PC-3 (cell line): ENCODE measurements around the gene ADAMTS19. TPM values are rescaled to one million over a fixed set of nuclear protein-coding genes. Genes with fewer than 3 reads are reported as not detected.

Experiments used
- ATAC-seq: fragments of 200-7000 bp; cut with Tn5 transposase; 2 replicates; pipeline ENCODE4 v1.9.1; 2020; ENCODE audit warnings: mild to moderate bottlenecking, moderate library complexity
- BruUV-seq: library from RNA; stranded (reverse); fragments of 400-500 nt; replicated peaks from 2 replicates; lab custom pipeline; 2021; lab: Mats Ljungman, UMichigan
- CTCF ChIA-PET: fragments of 300-600 bp; sonication (Branson Sonifier 250); formaldehyde crosslinking; loops from one replicate; lab custom pipeline; 2022; ENCODE audit warnings: antibody characterized with exemption; lab: Charles Lee
- POLR2A ChIA-PET: fragments of 300-600 bp; sonication (Branson Sonifier 250); formaldehyde crosslinking; loops from one replicate; lab custom pipeline; 2022; ENCODE audit warnings: antibody characterized with exemption; ENCODE audit not compliant: unreplicated experiment; lab: Charles Lee
- DNase-seq: peaks from one replicate; pipeline ENCODE4 v3.0.0-alpha.2; 2015
- H2AFZ ChIP-seq: fragments of 300-600 bp; sonication (generic); 2 replicates; pipeline ENCODE4 v1.6.0; 2016; ENCODE audit warnings: antibody characterized with exemption, low read length
- H3F3A ChIP-seq: fragments of 300-600 bp; sonication (generic); one replicate; pipeline ENCODE4 v1.6.0; 2017; ENCODE audit warnings: antibody characterized with exemption, low read length, control low read depth, mild to moderate bottlenecking; ENCODE audit not compliant: unreplicated experiment
- H3K27ac ChIP-seq: fragments of 300-600 bp; sonication (generic); 2 replicates; pipeline ENCODE4 v1.5.1; 2016; ENCODE audit warnings: mild to moderate bottlenecking, low read length
- H3K27me3 ChIP-seq: fragments of 300-600 bp; sonication (generic); 2 replicates; pipeline ENCODE4 v1.6.1; 2016; ENCODE audit warnings: low read length, mixed read lengths
- H3K36me3 ChIP-seq: fragments of 300-600 bp; sonication (generic); 2 replicates; pipeline ENCODE4 v1.6.1; 2016; ENCODE audit warnings: low read depth, mixed run types, low read length, mixed read lengths
- H3K4me1 ChIP-seq: fragments of 300-600 bp; sonication (generic); 2 replicates; pipeline ENCODE4 v1.5.1; 2016; ENCODE audit warnings: low read length; ENCODE audit not compliant: insufficient read depth
- H3K4me2 ChIP-seq: fragments of 300-600 bp; sonication (generic); 2 replicates; pipeline ENCODE4 v1.6.0; 2016; ENCODE audit warnings: low read length
- H3K4me3 ChIP-seq: fragments of 300-600 bp; sonication (generic); 2 replicates; pipeline ENCODE4 v1.5.1; 2016; ENCODE audit warnings: mild to moderate bottlenecking, low read length, mixed read lengths
- H3K79me2 ChIP-seq: fragments of 300-600 bp; sonication (generic); 2 replicates; pipeline ENCODE4 v1.6.1; 2017; ENCODE audit warnings: low read length, mixed read lengths
- H3K9ac ChIP-seq: fragments of 300-600 bp; sonication (generic); 2 replicates; pipeline ENCODE4 v1.6.0; 2016; ENCODE audit warnings: mild to moderate bottlenecking, low read length
- H3K9me2 ChIP-seq: fragments of 300-600 bp; sonication (generic); replicated peaks from 2 replicates; pipeline ENCODE4 v1.6.1; 2016; ENCODE audit warnings: mixed run types, low read length, mixed read lengths
- H3K9me3 ChIP-seq: fragments of 300-600 bp; sonication (generic); 2 replicates; pipeline ENCODE4 v1.6.1; 2016; ENCODE audit warnings: low read length, mixed read lengths
- H4K20me1 ChIP-seq: fragments of 300-600 bp; sonication (generic); 2 replicates; pipeline ENCODE4 v1.6.1; 2016; ENCODE audit warnings: low read length, mixed read lengths
- EZH2 ChIP-seq: fragments of 300-600 bp; sonication (generic); IDR thresholded peaks from one replicate; pipeline ENCODE4 v1.6.1; 2017; ENCODE audit warnings: antibody characterized with exemption, mild to moderate bottlenecking, low read length; ENCODE audit not compliant: unreplicated experiment
- EZH2phosphoT487 ChIP-seq: fragments of 300-600 bp; sonication (generic); IDR thresholded peaks from 2 replicates; pipeline ENCODE4 v1.6.1; 2018; ENCODE audit warnings: mild to moderate bottlenecking, antibody characterized with exemption, low read length, borderline replicate concordance
- intact Hi-C: fragments of 100-400 bp; cut with micrococcal nuclease; formaldehyde crosslinking; loops from 2 replicates; pipeline ENCODE4 v1.9.0; 2023
- total RNA-seq: library from RNA; depleted of rRNA; stranded (reverse); fragments of >200 nt; gene quantifications from 2 replicates; pipeline ENCODE4 v1.2.3, GENCODE V29; 2014
- TF ChIP-seq, protein P1 (sequence below): fragments of 300-600 bp; sonication (generic); conservative IDR thresholded peaks from 2 replicates; pipeline ENCODE4 v1.5.1; 2017; ENCODE audit warnings: antibody characterized with exemption, low read depth, mild to moderate bottlenecking, low read length

Gene ADAMTS19
- total RNA-seq, 1 experiment from 2014 or later = not detected

DNA sequence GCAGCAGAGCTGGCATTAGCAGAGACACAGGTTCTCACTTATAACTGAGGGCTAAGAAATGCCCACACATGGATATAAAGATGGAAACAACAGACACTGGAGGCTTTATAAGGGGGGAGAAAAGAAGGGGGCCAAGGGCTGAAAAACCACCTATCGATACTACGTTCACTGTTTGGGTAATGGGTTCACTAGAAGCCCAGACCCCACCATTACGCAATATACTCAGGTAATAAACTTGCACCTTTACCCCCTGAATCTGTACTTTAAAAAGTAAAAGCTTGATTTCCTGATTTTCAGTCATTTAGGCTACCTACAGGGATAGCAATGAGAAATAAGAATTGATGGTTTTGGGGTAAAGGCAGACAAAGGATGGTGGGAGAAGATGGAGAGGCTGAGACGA lies 285.9 kb downstream of the ADAMTS19 start:
- ChIA-PET POLR2A (no interaction called here), CTCF (no interaction called here)
- H3K9me3 ChIP-seq = no peaks in the 10 kb centered on the region
- no peaks in the 10 kb centered on the region for H3F3A ChIP-seq
- DNase-seq (no peak), ATAC-seq (no peak)
- no peak overlapping the region for H2AFZ ChIP-seq
- H3K27me3 ChIP-seq = no peaks in the 10 kb centered on the region
- no peaks in the 10 kb centered on the region for H4K20me1 ChIP-seq
- TF ChIP-seq EZH2phosphoT487 (no peak), EZH2 (no peak)
- TF ChIP-seq, protein P1, sequence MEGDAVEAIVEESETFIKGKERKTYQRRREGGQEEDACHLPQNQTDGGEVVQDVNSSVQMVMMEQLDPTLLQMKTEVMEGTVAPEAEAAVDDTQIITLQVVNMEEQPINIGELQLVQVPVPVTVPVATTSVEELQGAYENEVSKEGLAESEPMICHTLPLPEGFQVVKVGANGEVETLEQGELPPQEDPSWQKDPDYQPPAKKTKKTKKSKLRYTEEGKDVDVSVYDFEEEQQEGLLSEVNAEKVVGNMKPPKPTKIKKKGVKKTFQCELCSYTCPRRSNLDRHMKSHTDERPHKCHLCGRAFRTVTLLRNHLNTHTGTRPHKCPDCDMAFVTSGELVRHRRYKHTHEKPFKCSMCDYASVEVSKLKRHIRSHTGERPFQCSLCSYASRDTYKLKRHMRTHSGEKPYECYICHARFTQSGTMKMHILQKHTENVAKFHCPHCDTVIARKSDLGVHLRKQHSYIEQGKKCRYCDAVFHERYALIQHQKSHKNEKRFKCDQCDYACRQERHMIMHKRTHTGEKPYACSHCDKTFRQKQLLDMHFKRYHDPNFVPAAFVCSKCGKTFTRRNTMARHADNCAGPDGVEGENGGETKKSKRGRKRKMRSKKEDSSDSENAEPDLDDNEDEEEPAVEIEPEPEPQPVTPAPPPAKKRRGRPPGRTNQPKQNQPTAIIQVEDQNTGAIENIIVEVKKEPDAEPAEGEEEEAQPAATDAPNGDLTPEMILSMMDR = no peak
- no peak overlapping the region for H3K4me2 ChIP-seq
- no peaks in the 10 kb centered on the region for H3K36me3 ChIP-seq
- H3K4me1 ChIP-seq = no peaks in the 10 kb centered on the region
- no peaks in the 10 kb centered on the region for H3K79me2 ChIP-seq
- no peak overlapping the region for H3K9ac ChIP-seq
- H3K9me2 ChIP-seq = no peaks in the 10 kb centered on the region
- no TSS peak for BruUV-seq
- intact Hi-C loops = no loop called here
- no peak overlapping the region for H3K27ac ChIP-seq
- H3K4me3 ChIP-seq = no peak overlapping the region

GRCh38 chr5:129746876-129747275 lies 286.8 kb downstream of the ADAMTS19 start:
- Histone ChIP-seq H3K4me1 (no peaks in the 10 kb centered on the region), H3K27ac (no peak overlapping the region), H3F3A (no peaks in the 10 kb centered on the region), H4K20me1 (no peaks in the 10 kb centered on the region), H3K4me3 (no peak overlapping the region), H3K9ac (no peak overlapping the region), H3K79me2 (no peaks in the 10 kb centered on the region), H3K4me2 (no peak overlapping the region), H3K36me3 (no peaks in the 10 kb centered on the region), H2AFZ (no peak overlapping the region), H3K27me3 (no peaks in the 10 kb centered on the region), H3K9me2 (no peaks in the 10 kb centered on the region), H3K9me3 (no peaks in the 10 kb centered on the region)
- CTCF ChIA-PET = no interaction called here
- DNase-seq (no peak), ATAC-seq (no peak)
- TF ChIP-seq, protein P1 = no peak
- TF ChIP-seq EZH2phosphoT487 = no peak
- no peak for TF ChIP-seq EZH2
- POLR2A ChIA-PET = no interaction called here
- intact Hi-C loops = no loop called here
- no TSS peak for BruUV-seq

DNA sequence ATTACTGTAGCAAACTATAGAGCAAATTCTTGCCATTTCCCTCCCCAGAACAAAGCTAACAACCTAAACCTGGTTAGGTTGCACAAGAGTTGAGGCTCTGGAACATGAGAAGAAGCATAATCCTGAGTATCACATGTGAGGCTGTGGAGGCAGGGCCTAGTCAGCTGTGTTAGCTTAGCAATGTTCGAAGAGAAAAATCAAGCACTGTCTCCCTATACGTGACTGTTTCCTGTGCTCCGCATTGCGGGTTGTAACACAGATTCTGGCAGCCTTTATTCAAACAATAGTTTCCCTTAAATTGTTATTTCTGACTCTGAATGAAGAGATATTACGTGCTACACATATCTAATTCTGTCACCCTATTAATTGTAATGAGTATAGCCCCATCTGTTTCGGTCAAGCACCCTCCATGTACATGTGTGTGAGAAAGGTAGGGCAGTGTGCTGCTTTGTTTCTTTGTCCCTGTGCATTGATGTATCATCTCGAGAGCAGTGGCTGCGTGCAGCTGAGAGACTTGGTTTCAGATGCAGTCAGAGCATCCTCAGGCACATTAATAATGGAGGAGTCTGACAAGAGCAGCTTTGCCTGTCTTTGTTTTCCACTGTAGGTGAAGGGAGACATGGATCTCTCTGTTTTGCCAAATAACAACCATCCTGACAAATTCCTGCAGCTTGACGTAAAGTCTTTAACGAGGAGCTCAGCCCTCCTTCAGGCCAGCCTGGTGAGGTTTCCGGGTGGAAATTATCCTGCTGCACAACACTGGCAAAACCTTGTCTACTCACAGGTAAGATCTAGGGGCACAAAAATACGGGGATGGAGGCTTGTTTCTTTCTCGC lies 287.7 kb downstream of the ADAMTS19 start, which contains the start of gene MINAR2:
TSS of gene MINAR2 (plus strand) at position 523 of the 836 bp plus-strand sequence. CDS start at position 620, 97 bp downstream.
- intact Hi-C loops = no loop called here
- Histone ChIP-seq H3K9ac (no peak within 1 kb of the TSS), H3K4me2 (no peak within 1 kb of the TSS), H3K79me2 (no peaks in the 10 kb centered on the region), H3K36me3 (no peaks in the 10 kb centered on the region), H3K4me1 (no peaks in the 10 kb centered on the region), H3K4me3 (no peak within 1 kb of the TSS), H2AFZ (no peak within 1 kb of the TSS), H3K9me2 (no peaks in the 10 kb centered on the region), H3K27me3 (no peaks in the 10 kb centered on the region), H3K27ac (no peak within 1 kb of the TSS), H3K9me3 (no peaks in the 10 kb centered on the region), H3F3A (no peaks in the 10 kb centered on the region), H4K20me1 (no peaks in the 10 kb centered on the region)
- CTCF ChIA-PET = no interaction called here
- TF ChIP-seq, protein P1 = no peak
- no peak for TF ChIP-seq EZH2
- TF ChIP-seq EZH2phosphoT487 = no peak
- no peak for ATAC-seq
- DNase-seq = no peak
- POLR2A ChIA-PET = no interaction called here
- BruUV-seq = no TSS peak
